Cerebellar cortex (tissue), 1 donor: ENCODE data around the gene NEDD4L.
A peak's percentile ranks its signal among the peaks of the same experiment; 100 is the strongest.
"Not testable (repeated sequence)": the region's sequence is repeated elsewhere in the genome, so short reads cannot be mapped to it uniquely, and the experiment has no call there.

Experiments used
- DNase-seq: peaks from one replicate; pipeline ENCODE4 v3.0.0-alpha.2; 2015; ENCODE audit warnings: low spot score

NEDD4L gene

DNA sequence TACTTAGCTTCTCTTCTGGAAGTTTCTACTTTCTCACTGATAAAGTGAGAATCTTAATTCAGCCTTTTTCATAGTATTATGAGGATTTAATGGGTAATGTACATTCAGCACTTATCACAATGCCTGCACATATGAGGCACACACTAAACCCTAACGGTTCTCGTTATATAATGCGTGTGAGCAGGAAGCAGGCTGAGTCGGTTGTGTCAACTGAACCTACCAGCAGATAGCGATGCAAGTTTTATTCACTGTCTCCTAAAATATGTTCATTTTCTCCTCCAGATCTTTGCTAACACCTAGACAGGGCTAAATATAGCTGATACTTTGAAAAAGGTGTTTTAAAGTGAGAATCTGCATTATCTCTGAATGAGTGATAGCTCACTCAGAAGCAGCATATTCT is 383.3 kb downstream of the NEDD4L start:
- no peak for DNase-seq

GRCh38 chr18:58429442-58429841 is 385.4 kb downstream of the NEDD4L start:
- DNase-seq: no peak

DNA sequence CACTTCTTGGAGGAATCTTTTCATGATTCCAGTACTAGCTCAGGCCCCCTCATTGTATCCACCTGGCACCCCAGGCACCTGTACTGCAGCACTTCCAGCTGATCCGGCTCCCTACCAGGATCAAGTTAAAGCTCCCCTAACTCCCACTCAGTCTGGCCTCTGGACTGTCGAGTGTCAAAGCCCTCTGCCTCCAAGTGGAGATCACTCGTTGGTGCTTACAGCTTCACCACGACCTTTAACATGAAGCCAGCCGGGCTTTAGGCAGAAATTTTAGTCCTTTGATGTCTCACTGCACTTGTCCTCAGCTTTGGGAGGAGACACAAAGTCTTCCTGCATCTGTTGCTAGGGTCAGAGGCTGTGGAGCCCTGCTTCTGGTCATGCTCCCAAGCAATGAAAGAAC is 387.2 kb downstream of the NEDD4L start:
- DNase-seq: no peak

- no peak for DNase-seq
These were observed 388.2 kb downstream of the NEDD4L start for GRCh38 chr18:58432050-58432727.

- not testable (repeated sequence) for DNase-seq
These were observed 391.4 kb downstream of the NEDD4L start for GRCh38 chr18:58435221-58436005.

- no peak for DNase-seq
These were observed 394.3 kb downstream of the NEDD4L start for GRCh38 chr18:58438161-58438957.

GRCh38 chr18:58438958-58439300 is 394.9 kb downstream of the NEDD4L start:
- no peak for DNase-seq

GRCh38 chr18:58443671-58444070 is 399.6 kb downstream of the NEDD4L start:
- no peak for DNase-seq

DNA sequence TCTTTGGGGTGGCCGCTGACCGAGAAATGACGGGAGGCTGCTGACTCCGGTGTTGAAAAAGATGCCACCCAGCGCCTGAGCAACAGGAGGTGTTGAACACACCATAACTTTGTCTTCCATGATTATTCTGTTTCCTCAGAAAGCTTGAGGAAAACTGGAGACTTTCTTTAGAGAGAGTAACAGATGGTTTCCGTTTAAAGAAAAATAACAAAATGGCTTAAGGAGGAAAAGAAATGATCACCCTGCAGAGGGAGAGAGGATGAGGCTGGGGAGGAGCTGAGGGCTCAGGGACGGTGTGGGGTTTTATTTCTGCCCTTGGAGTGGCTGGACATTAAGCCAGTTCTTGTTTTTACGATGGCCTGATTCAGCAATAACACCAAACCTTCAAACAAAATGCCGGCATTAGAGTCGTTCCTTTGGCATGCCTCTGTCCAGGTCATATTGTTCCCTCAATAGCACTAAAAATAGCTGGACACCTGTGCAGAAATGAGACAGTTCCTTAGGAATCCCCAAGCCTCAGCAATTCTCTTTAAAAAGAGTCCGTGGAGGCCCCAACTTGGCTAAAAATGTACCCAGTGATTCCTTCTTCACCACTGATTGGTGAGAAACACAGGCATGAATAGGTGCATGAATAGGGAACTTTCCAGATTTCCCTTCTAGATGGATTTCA is 402.5 kb downstream of the NEDD4L start:
- DNase-seq: peak; percentile 94

- peak; percentile 62 for DNase-seq
These were observed 403.5 kb downstream of the NEDD4L start for GRCh38 chr18:58447402-58448095.

DNA sequence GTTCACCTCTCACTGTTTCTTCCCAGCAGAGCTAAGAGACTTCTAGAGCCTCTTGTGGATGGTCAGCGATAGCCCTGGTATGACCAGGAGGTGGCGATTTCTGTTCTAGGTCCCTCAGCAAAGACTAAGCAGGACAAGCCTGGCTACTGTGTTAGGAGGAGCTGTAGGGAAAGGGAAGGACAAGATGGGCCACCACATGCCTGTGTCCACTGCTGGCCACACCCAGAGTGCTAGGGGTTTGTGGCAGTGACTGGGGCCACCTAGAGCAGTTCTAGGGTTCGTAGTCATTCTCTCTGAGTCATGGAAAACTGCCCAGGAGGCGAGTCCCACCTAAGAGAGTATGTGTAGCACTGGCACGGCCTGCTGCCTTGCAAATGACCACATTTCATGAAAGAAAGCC is 405.4 kb downstream of the NEDD4L start:
- DNase-seq: no peak
